ENCODE measurements around the gene PJA1. TPM values are rescaled to one million over a fixed set of nuclear protein-coding genes. Genes with fewer than 3 reads are reported as not detected.

Gene PJA1
- polyA plus RNA-seq, 3 donors: 2.1 to 11.6 (median 8.8) TPM

DNA sequence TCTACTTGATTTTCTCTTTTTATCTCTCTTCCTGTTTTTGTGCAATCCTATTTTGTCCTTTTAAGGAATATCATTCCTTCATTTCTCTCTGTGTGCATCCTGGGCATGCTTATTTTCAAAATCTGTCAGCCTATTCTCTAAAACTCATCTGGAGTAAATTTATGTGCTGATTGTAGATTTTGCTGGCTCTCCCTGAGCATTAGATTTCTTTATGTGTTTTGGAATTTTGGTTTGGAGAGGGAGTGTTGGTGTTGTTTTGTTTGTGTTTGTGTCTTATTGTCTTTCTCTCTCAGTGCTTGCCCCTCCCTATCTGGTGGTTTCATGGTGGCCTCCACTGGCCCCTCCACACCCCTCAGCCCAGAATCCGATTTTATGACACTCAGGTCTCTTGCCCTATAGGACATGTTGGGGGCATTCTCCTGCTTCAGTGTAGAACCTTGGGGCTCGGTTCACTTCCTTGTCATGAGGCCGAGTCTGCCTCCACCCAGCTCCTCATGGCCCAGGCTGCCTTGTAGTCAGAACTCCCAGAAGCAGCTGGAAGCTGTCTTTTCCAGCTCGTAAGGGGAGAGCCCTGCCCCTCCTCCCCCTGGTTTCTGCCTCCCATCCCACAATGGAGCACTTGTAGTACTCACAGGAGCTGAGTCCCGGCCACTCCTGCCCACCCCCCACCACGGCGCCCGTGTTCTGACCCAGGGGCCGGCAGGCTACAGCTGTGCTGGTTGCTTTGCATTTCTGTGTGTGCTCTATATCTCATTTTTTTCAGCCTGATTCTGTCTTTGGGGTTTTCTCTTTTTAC lies 24.5 kb upstream of the PJA1 start:
- Histone ChIP-seq H3K4me2 (replicated peaks; ENCODE audit: extremely low read depth, low read length, poor library complexity, severe bottlenecking) (no peak overlapping the region), H3K9ac (ENCODE audit: insufficient read depth, low read length, poor library complexity, severe bottlenecking) (no peak overlapping the region), H3K36me3 (replicated peaks in 1 of 2; ENCODE audit: control insufficient read depth in 1 of 2, insufficient read depth in 2 of 2, low read length in 2 of 2) (no peaks in the 10 kb centered on the region), H3K9me3 (replicated peaks in 1 of 2; ENCODE audit: control insufficient read depth in 1 of 2, insufficient read depth in 1 of 2, low read length in 2 of 2) (no peaks in the 10 kb centered on the region), H3K79me2 (ENCODE audit: insufficient read depth, low read length) (no peaks in the 10 kb centered on the region), H3K27ac (ENCODE audit: low read depth in 1 of 2, low read length in 2 of 2) (no peak overlapping the region), H3K4me1 (ENCODE audit: control insufficient read depth in 1 of 2, insufficient read depth in 2 of 2, low read length in 2 of 2) (no peaks in the 10 kb centered on the region), H3K27me3 (ENCODE audit: control insufficient read depth in 2 of 2, insufficient read depth in 2 of 2, low read length in 2 of 2) (no peaks in the 10 kb centered on the region), H4K20me1 (ENCODE audit: insufficient read depth, low read length) (no peaks in the 10 kb centered on the region), H3K4me3 (replicated peaks in 1 of 3; ENCODE audit: low read depth in 2 of 3, low read length in 3 of 3) (no peak overlapping the region), H2AFZ (ENCODE audit: insufficient read depth, low read depth, low read length, poor library complexity, severe bottlenecking) (no peak overlapping the region)
- no peaks in the 10 kb centered on the region for H3K36me3 Mint-ChIP-seq
- no peak for DNase-seq
- TF ChIP-seq CTCF (IDR thresholded peaks at IDR 0.05): no peak
- intact Hi-C loops (cut with micrococcal nuclease): no loop called here
- no peak overlapping the region for H3K27ac Mint-ChIP-seq
- H3K27me3 Mint-ChIP-seq (ENCODE audit: low read depth in 3 of 3): peaks cover 0 to 8% (median 5%) of the 10 kb centered on the region in 3 donors
- WGBS (ENCODE audit: insufficient coverage): 100% methylated on average over 2 of the region's 9 CpGs
- no peak overlapping the region for H3K4me3 Mint-ChIP-seq
- no peaks in the 10 kb centered on the region for H3K9me3 Mint-ChIP-seq
- H3K4me1 Mint-ChIP-seq: peaks cover 2% of the 10 kb centered on the region

DNA sequence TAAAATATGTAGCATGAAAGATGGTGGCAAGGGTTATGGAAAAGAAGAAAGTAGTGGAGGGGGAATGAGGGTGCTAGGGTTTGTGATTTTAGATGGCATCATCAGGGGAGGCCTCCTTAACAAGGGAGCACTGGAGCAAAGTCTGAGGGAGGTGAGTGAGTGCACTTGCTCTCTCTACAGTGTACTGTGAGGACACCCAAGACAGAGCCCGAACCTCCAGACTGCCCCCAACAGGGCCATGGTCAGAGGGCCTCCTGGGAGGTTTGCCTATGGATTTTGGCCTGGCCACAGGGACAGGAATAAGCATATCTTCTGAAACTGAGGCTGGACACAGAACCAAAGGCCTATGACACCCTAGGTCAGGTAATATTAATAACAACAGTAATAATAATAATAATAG lies 21.4 kb upstream of the PJA1 start:
- no peak overlapping the region for H2AFZ ChIP-seq (ENCODE audit: insufficient read depth, low read depth, low read length, poor library complexity, severe bottlenecking)
- peaks cover 2% of the 10 kb centered on the region for H3K4me1 Mint-ChIP-seq
- H3K4me1 ChIP-seq (ENCODE audit: control insufficient read depth in 1 of 2, insufficient read depth in 2 of 2, low read length in 2 of 2): no peaks in the 10 kb centered on the region
- DNase-seq: no peak
- peaks cover 0 to 10% (median 3%) of the 10 kb centered on the region in 3 donors for H3K27me3 Mint-ChIP-seq (ENCODE audit: low read depth in 3 of 3)
- H3K27ac ChIP-seq (ENCODE audit: low read depth in 1 of 2, low read length in 2 of 2): no peak overlapping the region
- no peak overlapping the region for H3K4me2 ChIP-seq (replicated peaks; ENCODE audit: extremely low read depth, low read length, poor library complexity, severe bottlenecking)
- H4K20me1 ChIP-seq (ENCODE audit: insufficient read depth, low read length): no peaks in the 10 kb centered on the region
- no peaks in the 10 kb centered on the region for H3K36me3 ChIP-seq (replicated peaks in 1 of 2; ENCODE audit: control insufficient read depth in 1 of 2, insufficient read depth in 2 of 2, low read length in 2 of 2)
- TF ChIP-seq CTCF (IDR thresholded peaks at IDR 0.05): no peak
- no peaks in the 10 kb centered on the region for H3K27me3 ChIP-seq (ENCODE audit: control insufficient read depth in 2 of 2, insufficient read depth in 2 of 2, low read length in 2 of 2)
- no peak overlapping the region for H3K9ac ChIP-seq (ENCODE audit: insufficient read depth, low read length, poor library complexity, severe bottlenecking)
- intact Hi-C loops (cut with micrococcal nuclease): no loop called here
- peaks cover 0 to 3% (median 0%) of the 10 kb centered on the region in 7 donors for H3K9me3 Mint-ChIP-seq
- H3K9me3 ChIP-seq (replicated peaks in 1 of 2; ENCODE audit: control insufficient read depth in 1 of 2, insufficient read depth in 1 of 2, low read length in 2 of 2): no peaks in the 10 kb centered on the region
- H3K4me3 Mint-ChIP-seq: no peak overlapping the region
- H3K79me2 ChIP-seq (ENCODE audit: insufficient read depth, low read length): no peaks in the 10 kb centered on the region
- WGBS (ENCODE audit: insufficient coverage): no CpG with 5 or more reads among the region's 1 CpG
- H3K4me3 ChIP-seq (replicated peaks in 1 of 3; ENCODE audit: low read depth in 2 of 3, low read length in 3 of 3): no peak overlapping the region
- H3K36me3 Mint-ChIP-seq: no peaks in the 10 kb centered on the region
- H3K27ac Mint-ChIP-seq: no peak overlapping the region
